DOHH2 (cell line): ENCODE data around the gene ACOX3.

Experiments
- EZH2phosphoT487 ChIP-seq: fragments of 200-600 bp; sonication (generic); IDR thresholded peaks from 2 replicates; pipeline ENCODE4 v1.6.1; 2017; ENCODE audit warnings: borderline replicate concordance, mild to moderate bottlenecking, antibody characterized with exemption, low read length, moderate library complexity, mixed read lengths
- TF ChIP-seq, protein P1 (sequence below): fragments of 200-600 bp; sonication (generic); IDR thresholded peaks from one replicate; pipeline ENCODE4 v1.5.1; 2014; ENCODE audit warnings: antibody characterized with exemption, mild to moderate bottlenecking, low read depth, low read length; ENCODE audit not compliant: poor library complexity, severe bottlenecking

DNA sequence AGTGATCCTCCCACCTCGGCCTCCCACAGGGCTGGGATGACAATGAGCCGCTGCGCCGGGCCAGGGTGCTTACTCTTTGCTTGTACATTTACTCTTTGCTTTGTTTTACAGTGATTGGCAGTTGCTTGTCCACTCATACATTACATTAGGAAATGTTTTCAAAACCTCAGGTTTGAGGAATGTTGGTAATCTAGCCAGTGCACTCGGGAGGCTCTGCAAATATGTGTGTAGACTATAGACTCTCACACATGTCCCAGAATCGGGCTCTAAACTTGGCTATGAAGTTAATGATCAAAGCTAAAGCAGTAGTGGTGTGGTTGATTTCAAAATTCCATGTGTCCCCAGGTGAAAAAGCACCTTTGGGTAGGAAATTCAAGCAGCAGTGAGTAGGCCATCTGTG, 20.6 kb upstream of the ACOX3 start:
- TF ChIP-seq, protein P1, sequence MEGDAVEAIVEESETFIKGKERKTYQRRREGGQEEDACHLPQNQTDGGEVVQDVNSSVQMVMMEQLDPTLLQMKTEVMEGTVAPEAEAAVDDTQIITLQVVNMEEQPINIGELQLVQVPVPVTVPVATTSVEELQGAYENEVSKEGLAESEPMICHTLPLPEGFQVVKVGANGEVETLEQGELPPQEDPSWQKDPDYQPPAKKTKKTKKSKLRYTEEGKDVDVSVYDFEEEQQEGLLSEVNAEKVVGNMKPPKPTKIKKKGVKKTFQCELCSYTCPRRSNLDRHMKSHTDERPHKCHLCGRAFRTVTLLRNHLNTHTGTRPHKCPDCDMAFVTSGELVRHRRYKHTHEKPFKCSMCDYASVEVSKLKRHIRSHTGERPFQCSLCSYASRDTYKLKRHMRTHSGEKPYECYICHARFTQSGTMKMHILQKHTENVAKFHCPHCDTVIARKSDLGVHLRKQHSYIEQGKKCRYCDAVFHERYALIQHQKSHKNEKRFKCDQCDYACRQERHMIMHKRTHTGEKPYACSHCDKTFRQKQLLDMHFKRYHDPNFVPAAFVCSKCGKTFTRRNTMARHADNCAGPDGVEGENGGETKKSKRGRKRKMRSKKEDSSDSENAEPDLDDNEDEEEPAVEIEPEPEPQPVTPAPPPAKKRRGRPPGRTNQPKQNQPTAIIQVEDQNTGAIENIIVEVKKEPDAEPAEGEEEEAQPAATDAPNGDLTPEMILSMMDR, result no peak
- TF ChIP-seq EZH2phosphoT487, result no peak
